Activated CD4-positive, alpha-beta T cell treated with anti-CD3 and anti-CD28 coated beads, Interleukin-2, amount 10 ng/mL, durations not matched to agents 24 days and 14 days (primary cell): ENCODE data around the gene ST14. TPM values are rescaled to one million over a fixed set of nuclear protein-coding genes. Genes with fewer than 3 reads are reported as not detected.

Experiments used
- DNase-seq: peaks from one replicate; pipeline ENCODE4 v3.0.0; 2022
- H3K27ac Mint-ChIP-seq: one replicate; pipeline ENCODE4 v1.8.0; 2022; ENCODE audit warnings: mild to moderate bottlenecking, mixed read lengths
- H3K27me3 Mint-ChIP-seq: one replicate; pipeline ENCODE4 v1.8.0; 2022; ENCODE audit warnings: mixed read lengths
- H3K36me3 Mint-ChIP-seq: one replicate; pipeline ENCODE4 v1.8.0; 2022; ENCODE audit warnings: low read depth, mild to moderate bottlenecking, mixed read lengths
- H3K4me1 Mint-ChIP-seq: one replicate; pipeline ENCODE4 v1.8.0; 2021; ENCODE audit warnings: mixed read lengths
- H3K4me3 Mint-ChIP-seq: one replicate; pipeline ENCODE4 v1.8.0; 2022; ENCODE audit warnings: mild to moderate bottlenecking, moderate library complexity, mixed read lengths
- H3K9me3 Mint-ChIP-seq: one replicate; pipeline ENCODE4 v1.8.0; 2021; ENCODE audit warnings: mixed read lengths
- intact Hi-C: fragments of 100-400 bp; cut with micrococcal nuclease; formaldehyde crosslinking; loops from one replicate; pipeline ENCODE4 v1.15.1; 2023
- total RNA-seq: library from RNA; stranded (reverse); gene quantifications from 2 replicates; pipeline ENCODE4 v1.2.3, GENCODE V29; 2022

ST14 gene
- total RNA-seq, 1 donor from 2014 or later, result not detected

- intact Hi-C loops, result no loop called here
- no peak overlapping the region for H3K4me3 Mint-ChIP-seq
- peaks cover 6% of the 10 kb centered on the region for H3K4me1 Mint-ChIP-seq
- H3K36me3 Mint-ChIP-seq, result no peaks in the 10 kb centered on the region
- H3K27ac Mint-ChIP-seq, result no peak overlapping the region
- DNase-seq, result no peak
- no peaks in the 10 kb centered on the region for H3K9me3 Mint-ChIP-seq
- H3K27me3 Mint-ChIP-seq, result no peaks in the 10 kb centered on the region
Measured at GRCh38 chr11:130145311-130145812, 14.2 kb upstream of the ST14 start.

- intact Hi-C loops, result no loop called here
Measured at GRCh38 chr11:130145975-130146776, 13.4 kb upstream of the ST14 start.

GRCh38 chr11:130146796-130147195, 12.8 kb upstream of the ST14 start:
- no peak overlapping the region for H3K27ac Mint-ChIP-seq
- no peak for DNase-seq
- no peaks in the 10 kb centered on the region for H3K27me3 Mint-ChIP-seq
- H3K9me3 Mint-ChIP-seq, result no peaks in the 10 kb centered on the region
- intact Hi-C loops, result no loop called here
- no peak overlapping the region for H3K4me3 Mint-ChIP-seq
- no peaks in the 10 kb centered on the region for H3K36me3 Mint-ChIP-seq
- H3K4me1 Mint-ChIP-seq, result peaks cover 6% of the 10 kb centered on the region

More at GRCh38 chr11:130145975-130146776, 13.4 kb upstream of the ST14 start:
- no peak for DNase-seq
- H3K9me3 Mint-ChIP-seq, result no peaks in the 10 kb centered on the region
- no peaks in the 10 kb centered on the region for H3K36me3 Mint-ChIP-seq
- no peaks in the 10 kb centered on the region for H3K27me3 Mint-ChIP-seq
- H3K4me1 Mint-ChIP-seq, result peaks cover 6% of the 10 kb centered on the region
- no peak overlapping the region for H3K27ac Mint-ChIP-seq
- H3K4me3 Mint-ChIP-seq, result no peak overlapping the region

- no peak overlapping the region for H3K27ac Mint-ChIP-seq
- no peaks in the 10 kb centered on the region for H3K36me3 Mint-ChIP-seq
- no peaks in the 10 kb centered on the region for H3K9me3 Mint-ChIP-seq
- peaks cover 4% of the 10 kb centered on the region for H3K27me3 Mint-ChIP-seq
- intact Hi-C loops, result no loop called here
- no peak for DNase-seq
- H3K4me3 Mint-ChIP-seq, result no peak overlapping the region
- peaks cover 6% of the 10 kb centered on the region for H3K4me1 Mint-ChIP-seq
Measured at GRCh38 chr11:130148796-130149326, 10.7 kb upstream of the ST14 start.

- intact Hi-C loops, result no loop called here
- Mint-ChIP-seq H3K36me3 (no peaks in the 10 kb centered on the region), H3K4me1 (peaks cover 6% of the 10 kb centered on the region), H3K9me3 (no peaks in the 10 kb centered on the region), H3K4me3 (no peak overlapping the region), H3K27me3 (peaks cover 6% of the 10 kb centered on the region), H3K27ac (no peak overlapping the region)
- no peak for DNase-seq
Measured at GRCh38 chr11:130150790-130151189, 8.8 kb upstream of the ST14 start.

GRCh38 chr11:130151196-130151595, 8.4 kb upstream of the ST14 start:
- Mint-ChIP-seq H3K36me3 (no peaks in the 10 kb centered on the region), H3K9me3 (no peaks in the 10 kb centered on the region), H3K4me3 (no peak overlapping the region), H3K27ac (no peak overlapping the region), H3K4me1 (peaks cover 6% of the 10 kb centered on the region), H3K27me3 (peaks cover 7% of the 10 kb centered on the region)
- no peak for DNase-seq
- intact Hi-C loops, result no loop called here

- H3K4me1 Mint-ChIP-seq, result peaks cover 2% of the 10 kb centered on the region
- H3K9me3 Mint-ChIP-seq, result no peaks in the 10 kb centered on the region
- H3K4me3 Mint-ChIP-seq, result no peak overlapping the region
- H3K27ac Mint-ChIP-seq, result no peak overlapping the region
- peaks cover 40% of the 10 kb centered on the region for H3K27me3 Mint-ChIP-seq
- DNase-seq, result no peak
- intact Hi-C loops, result no loop called here
- H3K36me3 Mint-ChIP-seq, result peaks cover 2% of the 10 kb centered on the region
Measured at GRCh38 chr11:130156108-130157022, 3.2 kb upstream of the ST14 start.

- intact Hi-C loops, result no loop called here
- peaks cover 2% of the 10 kb centered on the region for H3K36me3 Mint-ChIP-seq
- H3K27ac Mint-ChIP-seq, result no peak overlapping the region
- no peak overlapping the region for H3K4me3 Mint-ChIP-seq
- H3K9me3 Mint-ChIP-seq, result no peaks in the 10 kb centered on the region
- peaks cover 2% of the 10 kb centered on the region for H3K4me1 Mint-ChIP-seq
- no peak for DNase-seq
- peaks cover 41% of the 10 kb centered on the region for H3K27me3 Mint-ChIP-seq
Measured at GRCh38 chr11:130157101-130157500, 2.5 kb upstream of the ST14 start.

- peaks cover 2% of the 10 kb centered on the region for H3K4me1 Mint-ChIP-seq
- peaks cover 44% of the 10 kb centered on the region for H3K27me3 Mint-ChIP-seq
- DNase-seq, result no peak
- H3K9me3 Mint-ChIP-seq, result no peaks in the 10 kb centered on the region
- no peak overlapping the region for H3K27ac Mint-ChIP-seq
- no peak overlapping the region for H3K4me3 Mint-ChIP-seq
- H3K36me3 Mint-ChIP-seq, result peaks cover 2% of the 10 kb centered on the region
- intact Hi-C loops, result no loop called here
Measured at GRCh38 chr11:130157840-130158239, 1.7 kb upstream of the ST14 start.

GRCh38 chr11:130159139-130159538, 443 bp upstream of the ST14 start:
- Mint-ChIP-seq H3K4me3 (peak overlapping the region; percentile 57), H3K4me1 (peaks cover 2% of the 10 kb centered on the region), H3K27me3 (peaks cover 51% of the 10 kb centered on the region), H3K36me3 (peaks cover 2% of the 10 kb centered on the region), H3K27ac (no peak overlapping the region), H3K9me3 (no peaks in the 10 kb centered on the region)
- DNase-seq, result no peak
- intact Hi-C loops, result no loop called here

- Mint-ChIP-seq H3K4me3 (peak overlapping the region; percentile 61), H3K36me3 (peaks cover 2% of the 10 kb centered on the region), H3K4me1 (peaks cover 2% of the 10 kb centered on the region), H3K9me3 (no peaks in the 10 kb centered on the region), H3K27ac (no peak overlapping the region), H3K27me3 (peaks cover 52% of the 10 kb centered on the region)
- intact Hi-C loops, result no loop called here
- no peak for DNase-seq
Measured at GRCh38 chr11:130160498-130161155, 1.0 kb downstream of the ST14 start.

- H3K4me1 Mint-ChIP-seq, result peaks cover 2% of the 10 kb centered on the region
- peaks cover 52% of the 10 kb centered on the region for H3K27me3 Mint-ChIP-seq
- no peak for DNase-seq
- no peaks in the 10 kb centered on the region for H3K9me3 Mint-ChIP-seq
- intact Hi-C loops, result no loop called here
- no peak overlapping the region for H3K27ac Mint-ChIP-seq
- no peak overlapping the region for H3K4me3 Mint-ChIP-seq
- H3K36me3 Mint-ChIP-seq, result peaks cover 2% of the 10 kb centered on the region
Measured at GRCh38 chr11:130161441-130162145, 2.0 kb downstream of the ST14 start.

- peaks cover 46% of the 10 kb centered on the region for H3K27me3 Mint-ChIP-seq
- H3K9me3 Mint-ChIP-seq, result no peaks in the 10 kb centered on the region
- H3K27ac Mint-ChIP-seq, result no peak overlapping the region
- intact Hi-C loops, result no loop called here
- H3K4me1 Mint-ChIP-seq, result peaks cover 2% of the 10 kb centered on the region
- no peak overlapping the region for H3K4me3 Mint-ChIP-seq
- H3K36me3 Mint-ChIP-seq, result peaks cover 2% of the 10 kb centered on the region
- no peak for DNase-seq
Measured at GRCh38 chr11:130162733-130163132, 3.2 kb downstream of the ST14 start.
